ENCODE results near the gene FRMD8.

- peak; percentile 23 to 64 for TF ChIP-seq POLR2A (IDR thresholded peaks at IDR 0.05)
- TF ChIP-seq, protein P1, sequence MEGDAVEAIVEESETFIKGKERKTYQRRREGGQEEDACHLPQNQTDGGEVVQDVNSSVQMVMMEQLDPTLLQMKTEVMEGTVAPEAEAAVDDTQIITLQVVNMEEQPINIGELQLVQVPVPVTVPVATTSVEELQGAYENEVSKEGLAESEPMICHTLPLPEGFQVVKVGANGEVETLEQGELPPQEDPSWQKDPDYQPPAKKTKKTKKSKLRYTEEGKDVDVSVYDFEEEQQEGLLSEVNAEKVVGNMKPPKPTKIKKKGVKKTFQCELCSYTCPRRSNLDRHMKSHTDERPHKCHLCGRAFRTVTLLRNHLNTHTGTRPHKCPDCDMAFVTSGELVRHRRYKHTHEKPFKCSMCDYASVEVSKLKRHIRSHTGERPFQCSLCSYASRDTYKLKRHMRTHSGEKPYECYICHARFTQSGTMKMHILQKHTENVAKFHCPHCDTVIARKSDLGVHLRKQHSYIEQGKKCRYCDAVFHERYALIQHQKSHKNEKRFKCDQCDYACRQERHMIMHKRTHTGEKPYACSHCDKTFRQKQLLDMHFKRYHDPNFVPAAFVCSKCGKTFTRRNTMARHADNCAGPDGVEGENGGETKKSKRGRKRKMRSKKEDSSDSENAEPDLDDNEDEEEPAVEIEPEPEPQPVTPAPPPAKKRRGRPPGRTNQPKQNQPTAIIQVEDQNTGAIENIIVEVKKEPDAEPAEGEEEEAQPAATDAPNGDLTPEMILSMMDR (IDR thresholded peaks at IDR 0.05): peak; percentile 96 to 100 (median 99)
- TF ChIP-seq EP300 (IDR thresholded peaks at IDR 0.05): peak; percentile 38 to 90
Measured at GRCh38 chr11:65416341-65416824, 29.9 kb downstream of the FRMD8 start.
